Head of caudate nucleus (tissue), 42 donors: Measurements from ENCODE around the gene NEMP1.

Experiments
- DNase-seq, 42 donors: peaks; one replicate each; pipeline versions ENCODE4 v3.0.0 to v3.0.0-alpha.2; 2020 to 2021; ENCODE audit warnings: mixed read lengths in 7 of 42
- intact Hi-C: fragments of 100-400 bp; cut with DNase I; formaldehyde crosslinking; loops from one replicate; pipeline ENCODE4 v1.15.0; 2022

NEMP1 gene

GRCh38 chr12:57110104-57111030 is 31.8 kb upstream of the NEMP1 start:
- intact Hi-C loops, result no loop called here
- DNase-seq, result peak in 33 of 42 donors; percentile 32 to 80 (median 56)

GRCh38 chr12:57109207-57110103 is 30.9 kb upstream of the NEMP1 start:
- DNase-seq, result no peak
- intact Hi-C loops, result no loop called here

GRCh38 chr12:57107456-57108155 is 29.0 kb upstream of the NEMP1 start:
- intact Hi-C loops, result no loop called here
- DNase-seq, result no peak

GRCh38 chr12:57106021-57106708 is 27.6 kb upstream of the NEMP1 start:
- intact Hi-C loops, result no loop called here
- no peak for DNase-seq

- intact Hi-C loops, result no loop called here
- no peak for DNase-seq
These were observed 26.6 kb upstream of the NEMP1 start for GRCh38 chr12:57105011-57105753.

GRCh38 chr12:57104292-57104910 is 25.8 kb upstream of the NEMP1 start:
- DNase-seq, result no peak
- intact Hi-C loops, result no loop called here

- intact Hi-C loops, result no loop called here
- DNase-seq, result no peak
These were observed 25.3 kb upstream of the NEMP1 start for GRCh38 chr12:57103856-57104255.

- intact Hi-C loops, result no loop called here
- no peak for DNase-seq
These were observed 23.5 kb upstream of the NEMP1 start for GRCh38 chr12:57101892-57102695.

GRCh38 chr12:57099766-57100165 is 21.2 kb upstream of the NEMP1 start:
- intact Hi-C loops, result no loop called here
- DNase-seq, result no peak

GRCh38 chr12:57099047-57099714 is 20.6 kb upstream of the NEMP1 start:
- intact Hi-C loops, result no loop called here
- no peak for DNase-seq

- no peak for DNase-seq
- intact Hi-C loops, result no loop called here
These were observed 20.0 kb upstream of the NEMP1 start for GRCh38 chr12:57098546-57098945.

- intact Hi-C loops, result no loop called here
- DNase-seq, result no peak
These were observed 18.9 kb upstream of the NEMP1 start for GRCh38 chr12:57097554-57097835.

- intact Hi-C loops, result no loop called here
- no peak for DNase-seq
These were observed 18.4 kb upstream of the NEMP1 start for GRCh38 chr12:57096748-57097553.

- intact Hi-C loops, result no loop called here
- DNase-seq, result peak in 40 of 42 donors; percentile 26 to 90 (median 67)
These were observed 17.5 kb upstream of the NEMP1 start for GRCh38 chr12:57096099-57096572.

GRCh38 chr12:57095440-57095839 is 16.8 kb upstream of the NEMP1 start:
- DNase-seq, result no peak
- intact Hi-C loops, result no loop called here
